ENCODE results near the gene MARS1.
"Not testable (repeated sequence)": the region's sequence is repeated elsewhere in the genome, so short reads cannot be mapped to it uniquely, and the experiment has no call there.

The MARS1 gene

DNA sequence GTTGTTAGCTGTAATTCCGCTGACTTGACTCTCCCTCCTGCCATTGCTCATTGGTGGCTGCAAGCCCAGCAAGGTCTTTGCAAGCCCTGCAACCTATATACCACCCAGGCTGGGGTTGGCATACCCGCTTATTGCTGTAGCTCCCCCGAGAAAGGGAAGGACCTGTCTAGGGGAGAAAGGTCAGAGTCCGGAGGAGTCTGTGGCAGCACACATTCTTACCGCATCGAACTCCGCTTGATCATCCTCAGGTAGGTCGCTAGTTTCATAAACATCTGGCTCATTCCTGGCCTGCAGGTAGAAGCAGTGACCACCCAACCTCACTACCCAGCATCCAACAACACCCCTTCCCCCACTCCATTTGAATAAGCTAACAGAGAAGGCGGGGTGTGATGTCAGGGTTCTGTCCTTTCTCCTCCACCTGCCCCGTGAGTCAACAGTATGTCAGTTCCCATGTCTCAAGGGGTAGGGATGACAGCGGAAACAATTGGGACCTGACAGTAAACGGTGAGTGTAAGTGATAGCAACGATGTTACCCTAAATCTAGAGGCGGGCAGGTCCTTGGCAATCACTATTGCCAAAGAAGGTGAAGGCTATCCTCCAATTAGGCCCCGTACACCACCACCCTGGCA, 58.1 kb downstream of the MARS1 start:
- peak; percentile 41 for DNase-seq (ENCODE audit: low read depth, low spot score)
- peak overlapping the region; percentile 95 for H3K27ac ChIP-seq

DNA sequence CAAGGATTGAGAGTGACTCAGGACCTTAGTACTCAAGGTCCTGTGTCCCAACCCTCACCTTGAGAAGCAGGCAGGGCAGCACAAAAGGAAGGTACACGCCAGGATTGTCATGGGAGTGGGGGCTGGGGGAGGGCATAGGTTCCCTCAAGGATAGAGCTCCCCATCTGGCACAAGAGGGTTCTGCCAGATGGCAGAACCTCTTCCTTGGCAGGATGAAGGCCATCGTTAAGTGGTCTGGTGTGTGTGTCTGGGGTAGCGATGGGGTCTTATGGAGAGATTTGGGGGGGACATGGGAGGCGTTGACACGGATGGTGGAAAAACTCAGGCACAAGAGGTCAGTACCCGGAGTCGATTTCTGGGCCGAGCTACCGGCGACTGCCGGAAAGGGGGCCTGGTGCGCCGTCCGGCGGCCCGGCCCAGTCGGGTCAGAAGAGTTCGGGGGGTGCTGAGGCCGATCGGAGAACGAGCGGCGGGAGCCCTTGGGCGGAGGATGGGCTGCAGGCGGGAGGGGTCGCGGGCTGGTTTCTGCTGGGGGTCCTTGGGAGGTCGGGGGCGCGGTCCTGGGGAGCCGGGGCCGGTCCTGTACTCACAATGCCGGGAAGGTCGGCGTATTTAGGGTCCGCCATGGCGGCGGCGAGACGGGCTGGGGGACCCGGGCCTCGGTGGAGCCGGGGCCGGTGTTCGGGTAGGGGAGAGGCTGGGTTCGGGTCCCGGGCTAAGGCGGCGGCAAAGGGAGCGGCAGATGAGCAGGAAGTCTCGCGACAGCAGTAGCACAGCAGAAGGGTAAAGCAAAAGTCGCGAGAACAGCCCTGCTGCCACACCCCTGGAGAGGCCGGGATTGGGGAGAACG, 58.8 kb downstream of the MARS1 start, which contains the start of gene DCTN2:
DCTN2 (minus strand) TSS at position 755 of the 850 bp plus-strand sequence; CDS start at position 626, 129 bp downstream.
- peak; percentile 90 for DNase-seq (ENCODE audit: low read depth, low spot score)
- H3K27ac ChIP-seq = peak within 1 kb of the TSS; percentile 95

- DNase-seq (ENCODE audit: low read depth, low spot score) = no peak
- peak overlapping the region; percentile 95 for H3K27ac ChIP-seq
Measured at GRCh38 chr12:57547288-57548012, 59.6 kb downstream of the MARS1 start.

- H3K27ac ChIP-seq = no peak overlapping the region
Measured at GRCh38 chr12:57548013-57548315, 60.1 kb downstream of the MARS1 start.

GRCh38 chr12:57548488-57548887, 60.6 kb downstream of the MARS1 start:
- H3K27ac ChIP-seq = no peak overlapping the region
- no peak for DNase-seq (ENCODE audit: low read depth, low spot score)

More at GRCh38 chr12:57548013-57548315, 60.1 kb downstream of the MARS1 start:
- DNase-seq (ENCODE audit: low read depth, low spot score) = no peak

GRCh38 chr12:57549203-57549908, 61.5 kb downstream of the MARS1 start:
- no peak for DNase-seq (ENCODE audit: low read depth, low spot score)
- no peak overlapping the region for H3K27ac ChIP-seq

GRCh38 chr12:57549909-57550640, 62.2 kb downstream of the MARS1 start, which contains the start of gene KIF5A:
TSS of gene KIF5A (plus strand) at chr12:57550044. CDS start at chr12:57550272, 228 bp downstream.
- no peak for DNase-seq (ENCODE audit: low read depth, low spot score)
- H3K27ac ChIP-seq = no peak within 1 kb of the TSS

DNA sequence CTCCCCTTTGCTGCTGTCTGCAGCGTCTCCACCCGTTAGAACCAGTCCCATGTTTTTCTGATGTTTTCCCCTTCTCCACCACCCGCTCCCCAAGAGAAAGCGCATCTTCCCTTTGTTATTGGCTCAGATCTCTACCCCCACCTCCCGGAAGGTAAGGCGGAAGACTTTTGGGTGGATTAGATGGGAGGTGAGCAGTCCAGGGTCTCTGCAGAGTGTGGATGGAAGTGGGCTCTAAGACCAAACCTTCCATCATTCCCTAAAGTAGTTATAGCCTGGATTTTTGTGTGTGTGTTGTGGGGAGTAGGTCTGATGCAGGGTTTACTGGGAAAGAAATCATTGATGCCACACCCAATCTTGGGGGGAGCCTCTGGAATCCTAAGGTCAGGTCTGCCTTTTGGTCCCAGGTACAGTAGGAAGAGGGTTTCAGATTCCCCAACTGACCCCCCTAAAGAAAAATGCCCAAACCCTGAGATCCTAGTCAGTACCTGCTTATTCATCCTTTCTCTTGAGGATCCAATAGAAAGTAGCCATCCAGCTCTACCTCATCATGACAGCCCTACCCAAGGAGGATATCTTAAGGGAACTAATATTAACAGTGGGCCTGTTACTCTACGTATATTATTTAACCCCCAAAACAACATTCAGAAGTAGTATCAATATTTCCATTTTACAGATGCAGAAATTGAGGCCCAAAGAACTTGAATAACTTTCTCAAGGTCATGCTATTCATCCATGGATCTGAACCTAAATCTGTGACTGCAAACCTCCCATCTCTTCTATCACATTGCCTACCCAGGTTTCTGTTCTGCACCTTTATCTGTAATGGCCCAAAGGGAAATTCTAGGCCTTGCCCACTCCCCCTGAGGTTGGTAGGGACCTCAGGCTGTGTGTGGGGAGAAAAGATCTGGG, 63.0 kb downstream of the MARS1 start:
- H3K27ac ChIP-seq = no peak overlapping the region
- DNase-seq (ENCODE audit: low read depth, low spot score) = no peak

DNA sequence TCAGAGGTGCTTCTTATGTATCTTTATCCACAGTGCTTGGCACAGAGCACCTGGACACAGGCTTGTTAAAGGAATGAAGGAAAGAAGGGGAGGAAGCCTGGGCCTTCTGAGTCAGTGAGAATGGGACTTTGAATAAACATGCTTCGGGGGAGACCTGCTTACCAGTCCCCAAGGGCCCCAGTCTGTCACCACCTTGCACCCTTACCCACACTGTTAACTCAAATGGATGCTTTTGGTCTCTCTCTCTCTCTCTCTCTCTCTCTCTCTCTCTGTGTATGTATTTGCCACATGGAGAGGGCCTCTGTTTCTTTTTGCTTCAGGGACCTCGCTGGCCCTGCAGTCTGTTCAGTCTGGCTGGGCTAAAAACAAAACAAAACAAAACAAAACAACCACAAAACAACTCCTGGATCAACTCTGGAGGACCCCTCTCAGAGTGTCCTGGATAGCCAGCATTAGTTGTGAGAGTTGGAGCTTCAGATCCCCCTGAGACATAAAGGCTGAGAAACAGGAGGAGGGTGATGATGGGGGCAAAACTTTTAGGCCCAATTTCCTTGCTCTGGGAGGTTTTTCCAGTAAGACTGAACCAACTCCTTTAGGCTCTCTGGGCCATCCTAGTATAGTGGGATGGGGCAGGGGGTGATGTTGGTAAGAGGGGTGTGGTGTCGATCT, 63.9 kb downstream of the MARS1 start:
- DNase-seq (ENCODE audit: low read depth, low spot score) = no peak
- H3K27ac ChIP-seq = no peak overlapping the region

GRCh38 chr12:57552306-57552651, 64.4 kb downstream of the MARS1 start:
- H3K27ac ChIP-seq = no peak overlapping the region
- DNase-seq (ENCODE audit: low read depth, low spot score) = no peak

- no peak for DNase-seq (ENCODE audit: low read depth, low spot score)
- no peak overlapping the region for H3K27ac ChIP-seq
Measured at GRCh38 chr12:57552835-57553313, 65.0 kb downstream of the MARS1 start.

DNA sequence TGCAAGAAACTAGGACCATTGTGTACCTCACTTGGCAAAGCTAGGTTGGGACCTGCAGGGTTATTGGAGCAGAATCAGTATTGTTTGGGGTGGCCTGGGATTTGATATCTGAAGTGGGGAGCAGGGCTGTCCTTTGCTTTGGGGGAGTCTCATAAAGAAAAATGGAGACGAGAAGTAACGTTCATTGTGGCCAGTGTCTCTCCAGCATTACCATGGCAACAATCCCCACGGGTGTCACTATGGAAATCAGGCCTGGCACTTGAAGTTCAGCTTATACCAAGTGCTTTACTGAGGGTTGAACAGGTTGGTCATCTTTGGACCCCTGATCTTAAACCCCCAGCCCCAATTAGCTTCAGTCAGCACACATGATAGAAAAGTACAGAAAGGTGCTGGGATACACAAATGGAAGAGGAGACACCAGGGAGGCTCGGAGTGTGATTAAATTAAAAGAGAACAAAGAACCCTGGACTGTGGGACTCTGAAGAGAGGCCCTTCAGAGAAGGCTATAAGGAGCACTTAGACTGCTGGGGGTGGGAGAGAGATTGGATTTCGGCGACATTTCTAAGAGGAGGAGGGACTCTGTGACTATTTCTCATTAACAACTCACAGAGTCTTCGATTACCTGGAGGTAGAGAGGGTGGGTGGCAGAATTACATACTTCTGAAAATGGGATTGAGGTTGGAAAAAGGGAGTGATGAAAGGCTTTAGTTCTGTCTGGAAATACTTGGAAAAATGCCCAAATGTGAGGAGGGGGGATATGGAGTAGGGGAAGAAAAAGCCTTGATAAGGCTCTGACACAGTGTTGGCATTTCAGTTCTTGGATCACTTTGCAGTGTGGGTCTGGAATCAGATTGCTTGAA, 65.7 kb downstream of the MARS1 start:
- no peak overlapping the region for H3K27ac ChIP-seq
- no peak for DNase-seq (ENCODE audit: low read depth, low spot score)

GRCh38 chr12:57554453-57554852, 66.6 kb downstream of the MARS1 start:
- H3K27ac ChIP-seq = no peak overlapping the region
- no peak for DNase-seq (ENCODE audit: low read depth, low spot score)

DNA sequence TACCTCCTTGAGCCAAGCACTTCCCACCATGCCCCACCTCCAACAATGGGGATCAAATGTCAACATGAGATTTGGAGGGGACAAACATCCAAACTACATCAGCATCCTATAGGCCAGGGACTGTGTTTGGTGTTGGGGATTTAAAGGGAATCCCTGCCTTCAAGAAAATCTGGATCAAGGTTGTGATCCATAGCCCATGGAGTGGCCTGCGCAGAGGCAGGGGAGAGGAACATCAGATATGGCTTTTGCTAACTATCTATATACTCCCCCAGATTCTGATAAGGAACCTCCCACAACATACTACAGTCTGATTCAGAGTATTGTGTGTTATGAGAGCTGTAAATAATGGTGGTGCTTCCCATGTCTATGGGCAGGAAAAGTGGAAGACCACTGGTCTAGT, 67.0 kb downstream of the MARS1 start:
- H3K27ac ChIP-seq = no peak overlapping the region
- DNase-seq (ENCODE audit: low read depth, low spot score) = no peak

DNA sequence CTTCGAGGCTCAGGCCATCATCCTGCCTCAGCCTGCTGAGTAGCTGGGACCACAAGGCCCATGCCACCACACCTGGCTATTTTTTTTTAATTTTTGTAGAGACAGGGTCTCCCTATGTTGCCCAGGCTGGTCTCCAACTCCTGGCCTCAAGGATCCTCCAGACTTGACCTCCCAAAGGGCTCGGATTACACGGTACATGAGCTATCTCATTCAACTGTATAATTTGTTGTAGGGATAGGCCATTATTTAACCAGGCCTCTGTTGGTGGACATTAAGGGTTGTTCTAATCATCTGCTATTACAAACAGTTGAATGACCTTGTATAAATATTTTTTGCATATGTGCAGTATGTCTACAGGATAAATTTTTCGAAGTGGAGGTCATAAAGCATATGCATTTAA, 71.0 kb downstream of the MARS1 start:
- no peak for DNase-seq (ENCODE audit: low read depth, low spot score)
- H3K27ac ChIP-seq = no peak overlapping the region

DNA sequence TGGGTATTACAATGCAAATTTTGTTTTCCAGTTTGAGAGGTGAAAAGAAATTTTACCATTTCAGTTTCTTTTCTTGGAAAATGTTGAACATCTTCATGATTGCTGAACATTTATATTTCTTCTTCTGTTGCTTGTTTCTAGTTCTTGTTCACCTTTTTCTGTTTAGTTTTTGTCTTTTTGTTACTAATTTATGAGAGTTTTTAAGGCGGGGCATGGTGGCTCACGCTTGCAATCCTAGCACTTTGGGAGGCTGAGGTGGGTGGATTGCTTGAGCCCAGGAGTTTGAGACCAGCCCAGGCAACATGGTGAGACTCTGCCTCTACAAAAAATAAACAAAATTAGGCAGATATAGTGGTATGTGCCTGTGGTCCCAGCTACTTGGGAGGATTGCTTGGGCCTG, 72.6 kb downstream of the MARS1 start:
- no peak for DNase-seq (ENCODE audit: low read depth, low spot score)
- H3K27ac ChIP-seq = no peak overlapping the region

DNA sequence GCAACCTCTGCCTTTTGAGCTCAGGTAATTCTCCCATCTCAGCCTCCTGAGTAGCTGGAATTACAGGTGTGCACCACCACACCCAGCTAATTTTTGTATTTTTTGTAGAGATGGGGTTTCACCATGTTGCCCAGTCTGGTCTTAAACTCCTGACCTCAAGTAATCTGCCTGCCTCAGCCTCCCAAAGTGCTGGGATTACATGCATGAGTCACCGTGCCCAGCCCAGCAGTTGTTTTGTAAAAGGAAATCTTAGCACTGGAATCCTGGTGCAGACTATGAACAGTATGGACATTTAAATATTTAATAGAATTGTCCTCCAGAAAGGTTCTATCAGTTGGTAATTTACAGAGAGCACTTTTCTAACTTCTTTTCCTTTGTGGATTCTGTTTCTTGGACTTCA, 73.2 kb downstream of the MARS1 start:
- DNase-seq (ENCODE audit: low read depth, low spot score); H3K27ac ChIP-seq: not testable (repeated sequence)

Data from epithelial cell of prostate (primary cell).